Activated CD4-positive, alpha-beta memory T cell treated with anti-CD3 and anti-CD28 coated beads, Interleukin-2, amount 10 ng/mL, durations not matched to agents 7 days and 5 days (primary cell): ENCODE measurements around the gene GFRA1. TPM values are rescaled to one million over a fixed set of nuclear protein-coding genes. Genes with fewer than 3 reads are reported as not detected.

ENCODE experiments used
- CTCF ChIA-PET: fragments of 350-600 bp; sonication (Branson Sonifier 250); formaldehyde crosslinking; loops from one replicate; lab custom pipeline; 2021; ENCODE audit warnings: antibody characterized with exemption, inconsistent platforms; lab: Charles Lee
- POLR2A ChIA-PET: fragments of 350-600 bp; sonication (Branson Sonifier 250); formaldehyde crosslinking; loops from one replicate; lab custom pipeline; 2021; ENCODE audit warnings: antibody characterized with exemption; lab: Charles Lee
- DNase-seq: peaks from one replicate; pipeline ENCODE4 v3.0.0-alpha.2; 2020
- H3K27ac Mint-ChIP-seq: one replicate; pipeline ENCODE4 v1.8.0; 2021; ENCODE audit warnings: mild to moderate bottlenecking, mixed read lengths
- H3K27me3 Mint-ChIP-seq: one replicate; pipeline ENCODE4 v1.8.0; 2021; ENCODE audit warnings: mixed read lengths
- H3K36me3 Mint-ChIP-seq: one replicate; pipeline ENCODE4 v1.8.0; 2021; ENCODE audit warnings: low read depth, mixed read lengths
- H3K4me1 Mint-ChIP-seq: one replicate; pipeline ENCODE4 v1.8.0; 2021; ENCODE audit warnings: mixed read lengths
- H3K4me3 Mint-ChIP-seq: one replicate; pipeline ENCODE4 v1.8.0; 2021; ENCODE audit warnings: mild to moderate bottlenecking, mixed read lengths
- H3K9me3 Mint-ChIP-seq: one replicate; pipeline ENCODE4 v1.8.0; 2021; ENCODE audit warnings: mixed read lengths
- total RNA-seq, 2 experiments: library from RNA; stranded (reverse); gene quantifications; one replicate each; pipeline ENCODE4 v1.2.3, GENCODE V29; 2021

GFRA1 gene
- total RNA-seq, 2 experiments from 2014 or later = not detected

DNA sequence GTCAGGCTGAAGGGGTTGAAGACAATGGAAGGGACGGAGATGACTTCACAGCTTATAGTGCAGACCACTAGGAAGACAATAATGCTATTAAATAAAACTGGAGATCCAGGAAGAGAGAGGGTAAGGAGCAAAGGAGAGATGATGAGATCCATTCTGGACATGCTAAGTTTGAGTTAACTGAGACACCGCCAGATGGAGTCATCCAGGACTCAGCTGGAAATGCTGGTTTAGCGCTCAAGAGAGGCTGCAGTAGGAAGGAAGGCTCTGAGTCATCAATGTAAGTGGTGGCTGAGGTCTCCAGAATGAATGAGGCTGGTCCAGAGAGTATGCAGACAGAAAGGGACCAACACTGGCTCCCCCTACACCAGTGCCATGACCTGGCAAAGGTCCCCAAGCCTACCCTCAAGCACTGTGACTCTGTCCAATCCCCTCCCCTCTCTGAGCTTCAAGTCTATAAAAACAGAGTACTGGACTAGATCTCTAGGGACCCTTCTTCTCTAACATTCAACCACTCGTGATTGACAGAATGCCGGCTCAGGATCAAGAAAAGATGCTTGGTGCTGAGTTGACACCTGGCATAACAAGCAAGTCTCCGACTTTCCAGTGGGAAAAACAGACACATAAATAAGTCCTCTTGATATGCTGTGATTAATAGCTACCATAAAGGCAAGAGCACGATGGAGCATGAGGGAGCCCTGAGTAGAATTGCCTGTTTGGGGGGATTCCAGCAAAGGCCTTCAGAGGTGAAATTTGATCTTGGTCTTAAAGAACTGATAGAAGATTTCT lies 8.9 kb downstream of the GFRA1 start:
- Mint-ChIP-seq H3K27ac (no peak overlapping the region), H3K27me3 (peaks cover 7% of the 10 kb centered on the region), H3K9me3 (no peaks in the 10 kb centered on the region), H3K4me1 (no peaks in the 10 kb centered on the region), H3K36me3 (no peaks in the 10 kb centered on the region), H3K4me3 (no peak overlapping the region)
- ChIA-PET CTCF (no interaction called here), POLR2A (interaction anchor here (0.5 kb wide), 1 partner anchor 8 kb away, joined by 3 read pairs; no protein-coding TSS in a partner anchor)
- no peak for DNase-seq

GRCh38 chr10:116262678-116263077 lies 10.3 kb downstream of the GFRA1 start:
- Mint-ChIP-seq H3K4me3 (no peak overlapping the region), H3K4me1 (no peaks in the 10 kb centered on the region), H3K9me3 (no peaks in the 10 kb centered on the region), H3K36me3 (no peaks in the 10 kb centered on the region), H3K27ac (no peak overlapping the region), H3K27me3 (no peaks in the 10 kb centered on the region)
- no peak for DNase-seq
- POLR2A ChIA-PET = no interaction called here
- CTCF ChIA-PET = no interaction called here

DNA sequence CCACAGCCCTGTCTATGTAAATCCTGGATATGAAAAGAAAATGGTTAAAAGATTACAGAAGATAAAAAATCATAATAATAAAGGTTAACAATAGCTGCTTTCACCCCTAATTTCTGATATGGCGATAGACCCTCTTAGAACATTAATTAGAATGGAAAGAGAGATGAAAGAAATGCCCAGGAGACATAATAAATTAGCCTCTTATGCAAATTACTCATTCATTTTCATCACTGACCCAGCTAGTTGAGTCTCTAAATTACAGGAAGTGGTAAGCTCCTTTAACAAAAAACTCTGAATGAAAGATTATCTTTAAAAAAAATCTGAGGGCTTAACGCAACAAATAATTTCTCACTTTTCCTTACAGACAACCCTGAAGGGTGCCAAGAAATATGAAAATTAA lies 12.4 kb downstream of the GFRA1 start:
- ChIA-PET CTCF (no interaction called here), POLR2A (no interaction called here)
- Mint-ChIP-seq H3K27me3 (no peaks in the 10 kb centered on the region), H3K36me3 (no peaks in the 10 kb centered on the region), H3K4me3 (no peak overlapping the region), H3K9me3 (no peaks in the 10 kb centered on the region), H3K4me1 (no peaks in the 10 kb centered on the region), H3K27ac (no peak overlapping the region)
- no peak for DNase-seq

DNA sequence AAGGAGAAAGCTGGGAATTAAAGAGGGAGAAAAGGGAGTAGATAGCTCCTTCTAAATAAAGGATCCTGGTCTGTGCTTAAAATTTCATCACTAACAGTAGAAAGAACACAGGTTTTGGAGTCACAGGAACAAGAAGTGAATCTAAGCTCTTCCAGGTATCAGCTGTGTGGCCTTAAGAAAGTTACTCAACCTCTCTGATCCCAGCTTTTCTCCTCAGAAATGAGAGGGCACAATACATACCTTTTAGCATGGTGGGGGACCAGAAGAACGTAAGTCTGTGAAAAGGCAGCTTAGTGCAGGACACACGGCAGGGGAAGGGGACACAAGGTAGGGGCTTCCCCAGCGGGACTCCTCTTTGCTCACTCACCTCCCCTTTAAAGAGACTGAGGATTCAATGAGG lies 13.4 kb downstream of the GFRA1 start:
- no peak overlapping the region for H3K4me3 Mint-ChIP-seq
- no peak overlapping the region for H3K27ac Mint-ChIP-seq
- no peaks in the 10 kb centered on the region for H3K9me3 Mint-ChIP-seq
- CTCF ChIA-PET = no interaction called here
- H3K36me3 Mint-ChIP-seq = no peaks in the 10 kb centered on the region
- POLR2A ChIA-PET = no interaction called here
- H3K27me3 Mint-ChIP-seq = no peaks in the 10 kb centered on the region
- no peak for DNase-seq
- H3K4me1 Mint-ChIP-seq = no peaks in the 10 kb centered on the region

DNA sequence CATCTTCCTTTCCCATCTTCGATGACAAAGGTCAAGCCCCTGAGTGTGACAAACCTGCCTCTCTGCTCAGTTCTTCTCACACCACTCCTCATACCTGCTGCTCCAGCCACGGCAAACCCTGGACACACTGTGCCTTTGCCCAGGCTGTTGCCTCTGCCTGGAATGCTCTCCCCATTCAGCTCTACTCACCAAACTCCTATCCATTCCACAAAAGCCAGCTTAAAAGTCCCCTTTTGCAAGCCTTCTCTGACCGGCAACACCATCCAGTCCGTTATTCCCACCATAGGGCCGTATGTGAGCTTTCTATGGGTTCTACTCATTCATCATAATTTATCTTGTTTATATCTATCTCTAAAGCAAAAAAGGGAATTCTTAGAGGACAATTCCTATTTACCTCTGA lies 15.2 kb downstream of the GFRA1 start:
- H3K27ac Mint-ChIP-seq = no peak overlapping the region
- no peak overlapping the region for H3K4me3 Mint-ChIP-seq
- H3K27me3 Mint-ChIP-seq = no peaks in the 10 kb centered on the region
- ChIA-PET CTCF (no interaction called here), POLR2A (no interaction called here)
- H3K9me3 Mint-ChIP-seq = no peaks in the 10 kb centered on the region
- DNase-seq = no peak
- no peaks in the 10 kb centered on the region for H3K4me1 Mint-ChIP-seq
- no peaks in the 10 kb centered on the region for H3K36me3 Mint-ChIP-seq

DNA sequence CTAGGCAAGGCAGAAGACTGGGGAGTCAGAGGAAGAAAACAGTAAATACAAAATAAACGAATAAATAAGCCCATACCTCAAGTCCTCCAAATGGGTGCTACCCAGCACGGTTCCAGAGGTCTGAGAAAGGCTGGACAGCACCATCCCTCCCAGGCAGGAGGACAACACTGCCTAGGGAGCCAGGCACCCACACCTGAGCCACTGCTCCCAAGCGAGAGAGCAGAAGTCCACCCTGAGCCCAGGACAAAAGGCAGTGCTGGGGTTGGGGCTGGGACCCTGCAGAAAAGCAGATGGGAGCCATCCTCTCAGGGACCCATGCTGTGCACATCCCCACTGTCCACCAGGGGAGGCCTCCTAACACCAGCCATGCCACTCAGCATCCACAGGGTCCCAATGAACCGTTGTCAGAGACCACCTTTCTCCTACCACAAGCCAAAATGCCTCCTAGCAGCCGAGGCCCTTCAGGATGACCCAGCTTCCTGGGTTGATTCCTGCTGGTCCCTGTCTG lies 16.2 kb downstream of the GFRA1 start:
- no peaks in the 10 kb centered on the region for H3K4me1 Mint-ChIP-seq
- no peaks in the 10 kb centered on the region for H3K27me3 Mint-ChIP-seq
- no peak overlapping the region for H3K27ac Mint-ChIP-seq
- H3K4me3 Mint-ChIP-seq = no peak overlapping the region
- H3K9me3 Mint-ChIP-seq = no peaks in the 10 kb centered on the region
- DNase-seq = no peak
- ChIA-PET CTCF (no interaction called here), POLR2A (no interaction called here)
- H3K36me3 Mint-ChIP-seq = no peaks in the 10 kb centered on the region

GRCh38 chr10:116255886-116256751 lies 16.9 kb downstream of the GFRA1 start:
- H3K27me3 Mint-ChIP-seq = no peaks in the 10 kb centered on the region
- H3K36me3 Mint-ChIP-seq = no peaks in the 10 kb centered on the region
- no peak overlapping the region for H3K4me3 Mint-ChIP-seq
- H3K4me1 Mint-ChIP-seq = no peaks in the 10 kb centered on the region
- ChIA-PET CTCF (no interaction called here), POLR2A (no interaction called here)
- DNase-seq = no peak
- H3K27ac Mint-ChIP-seq = no peak overlapping the region
- no peaks in the 10 kb centered on the region for H3K9me3 Mint-ChIP-seq

GRCh38 chr10:116254422-116255155 lies 18.4 kb downstream of the GFRA1 start:
- no peaks in the 10 kb centered on the region for H3K36me3 Mint-ChIP-seq
- CTCF ChIA-PET = no interaction called here
- H3K27ac Mint-ChIP-seq = no peak overlapping the region
- no peaks in the 10 kb centered on the region for H3K4me1 Mint-ChIP-seq
- DNase-seq = no peak
- POLR2A ChIA-PET = no interaction called here
- H3K4me3 Mint-ChIP-seq = no peak overlapping the region
- H3K9me3 Mint-ChIP-seq = peaks cover 3% of the 10 kb centered on the region
- H3K27me3 Mint-ChIP-seq = no peaks in the 10 kb centered on the region

DNA sequence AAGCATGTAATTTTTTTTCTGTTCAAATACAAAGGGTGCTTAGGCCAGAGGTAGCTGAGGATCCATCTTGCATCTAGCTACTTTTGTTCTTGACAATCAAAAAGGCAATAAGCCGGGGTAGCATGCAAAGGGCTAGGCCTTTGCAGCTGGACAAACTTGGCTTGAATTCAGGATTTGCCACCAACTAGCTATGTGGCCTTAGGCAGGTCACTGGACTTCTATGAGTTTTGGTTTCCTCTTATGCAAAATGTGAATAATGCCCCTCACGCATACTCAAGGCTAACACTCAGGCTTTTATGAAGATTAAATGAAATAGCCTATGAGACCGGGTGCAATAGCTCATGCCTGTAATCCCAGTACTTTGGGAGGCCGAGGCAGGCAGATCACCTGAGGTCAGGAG lies 19.3 kb downstream of the GFRA1 start:
- H3K36me3 Mint-ChIP-seq = no peaks in the 10 kb centered on the region
- DNase-seq = no peak
- H3K27ac Mint-ChIP-seq = no peak overlapping the region
- no peaks in the 10 kb centered on the region for H3K4me1 Mint-ChIP-seq
- H3K4me3 Mint-ChIP-seq = no peak overlapping the region
- H3K9me3 Mint-ChIP-seq = peaks cover 3% of the 10 kb centered on the region
- H3K27me3 Mint-ChIP-seq = no peaks in the 10 kb centered on the region
- CTCF ChIA-PET = no interaction called here
- POLR2A ChIA-PET = no interaction called here

DNA sequence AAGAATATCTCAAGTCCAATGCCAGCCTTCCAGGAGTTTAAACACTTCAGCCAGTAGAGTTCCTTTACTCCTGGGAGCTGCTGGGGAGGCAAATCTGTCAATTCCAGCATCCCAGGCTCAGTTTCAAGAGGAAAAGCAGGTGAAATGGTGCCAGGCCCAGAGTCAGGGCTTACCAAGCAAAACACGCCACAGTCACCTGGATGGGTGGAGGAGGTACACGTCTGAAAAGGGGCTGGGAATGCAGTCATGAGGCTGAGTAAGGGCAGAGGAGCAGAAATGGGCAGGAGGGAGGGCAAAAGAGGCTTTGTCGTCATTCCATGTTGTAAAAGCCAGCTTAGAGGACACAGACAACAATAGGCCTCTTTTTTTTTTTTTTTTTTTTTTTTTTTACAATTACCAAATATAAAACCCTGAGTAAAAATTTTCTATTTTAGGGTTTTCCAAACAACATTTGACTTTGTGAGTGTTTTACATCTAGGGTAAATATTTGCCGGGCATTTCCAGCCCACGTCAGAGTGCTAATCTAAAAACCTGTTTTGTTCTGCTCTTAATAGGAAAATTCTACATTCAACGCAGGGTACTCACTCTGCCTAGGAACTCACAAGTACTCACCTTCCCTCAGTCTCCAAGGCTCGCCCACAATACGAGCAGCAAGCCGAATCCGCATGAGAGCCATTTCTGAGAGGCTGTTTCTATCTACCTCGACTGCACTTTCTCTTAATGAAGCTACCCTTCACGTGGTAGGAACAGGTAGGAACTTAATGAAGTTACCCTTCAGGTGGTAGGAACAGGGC lies 21.2 kb downstream of the GFRA1 start:
- CTCF ChIA-PET = no interaction called here
- no peak overlapping the region for H3K4me3 Mint-ChIP-seq

DNA sequence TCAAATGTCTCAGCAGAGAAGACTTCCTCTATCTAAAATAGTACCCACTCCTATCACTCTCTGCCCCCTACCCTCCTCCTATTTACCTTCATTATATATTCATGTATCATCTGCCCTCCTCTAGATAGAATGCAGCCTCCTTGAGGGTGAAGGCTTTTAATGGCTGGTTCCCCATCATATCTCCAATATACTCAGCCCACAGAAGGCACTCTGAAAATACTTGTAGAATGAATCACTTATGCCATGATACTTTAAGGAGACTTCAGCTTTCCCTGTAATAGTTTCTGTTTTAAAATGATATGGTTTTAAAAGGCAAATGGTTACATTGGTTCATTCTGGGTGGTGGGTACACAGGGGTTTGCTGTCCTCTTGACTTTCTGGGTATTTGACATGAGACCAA lies 25.3 kb downstream of the GFRA1 start:
- peaks cover 3% of the 10 kb centered on the region for H3K9me3 Mint-ChIP-seq

More for the DNA sequence above, 21.2 kb downstream of the GFRA1 start:
- DNase-seq = no peak
- POLR2A ChIA-PET = no interaction called here
- Mint-ChIP-seq H3K4me1 (no peaks in the 10 kb centered on the region), H3K9me3 (peaks cover 3% of the 10 kb centered on the region), H3K36me3 (no peaks in the 10 kb centered on the region), H3K27ac (no peak overlapping the region), H3K27me3 (no peaks in the 10 kb centered on the region)

DNA sequence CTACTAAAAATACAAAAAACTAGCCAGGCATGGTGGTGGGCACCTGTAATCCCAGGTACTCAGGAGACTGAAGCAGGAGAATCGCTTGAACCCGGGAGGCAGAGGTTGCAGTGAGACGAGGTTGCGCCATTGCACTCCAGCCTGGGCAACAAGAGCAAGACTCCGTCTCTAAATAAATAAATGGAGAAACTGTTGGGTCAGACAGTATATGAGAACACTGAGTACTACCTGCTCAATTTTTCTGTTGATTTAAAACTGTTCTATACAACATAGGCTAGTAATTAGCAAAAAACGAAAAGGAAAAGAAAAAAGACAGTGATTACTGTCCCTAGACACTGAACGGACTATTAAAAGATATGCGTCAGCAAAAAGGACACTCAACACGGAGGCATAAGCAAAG lies 26.7 kb downstream of the GFRA1 start:
- POLR2A ChIA-PET = no interaction called here
- H3K36me3 Mint-ChIP-seq = no peaks in the 10 kb centered on the region
- H3K27ac Mint-ChIP-seq = no peak overlapping the region
- no peaks in the 10 kb centered on the region for H3K4me1 Mint-ChIP-seq
- DNase-seq = no peak
- CTCF ChIA-PET = no interaction called here
- H3K4me3 Mint-ChIP-seq = no peak overlapping the region
- H3K9me3 Mint-ChIP-seq = peaks cover 3% of the 10 kb centered on the region
- H3K27me3 Mint-ChIP-seq = no peaks in the 10 kb centered on the region

More for the DNA sequence above, 25.3 kb downstream of the GFRA1 start:
- no peaks in the 10 kb centered on the region for H3K4me1 Mint-ChIP-seq
- no peak overlapping the region for H3K27ac Mint-ChIP-seq
- no peak for DNase-seq
- no peaks in the 10 kb centered on the region for H3K27me3 Mint-ChIP-seq
- CTCF ChIA-PET = no interaction called here
- H3K4me3 Mint-ChIP-seq = no peak overlapping the region
- POLR2A ChIA-PET = no interaction called here
- no peaks in the 10 kb centered on the region for H3K36me3 Mint-ChIP-seq
